Heart left ventricle (tissue), 16 donors: ENCODE measurements around the gene LPO. TPM values are rescaled to one million over a fixed set of nuclear protein-coding genes. Genes with fewer than 3 reads are reported as not detected.

Experiments
- ATAC-seq, 4 donors: fragments of 200-7000 bp; cut with Tn5 transposase; one replicate each; pipeline ENCODE4 v1.9.1; 2020 to 2022; ENCODE audit warnings: moderate library complexity in 4 of 4, mild to moderate bottlenecking in 3 of 4, moderate number of reproducible peaks in 1 of 4
- DNase-seq, 5 donors: peaks; one replicate each; pipeline ENCODE4 v3.0.0-alpha.2; 2020
- H3K27ac ChIP-seq, 12 donors: fragments of 200-600 bp; sonication (generic) in 4 of 12; one replicate each; pipeline versions ENCODE4 v1.5.0 to v1.8.0; 2016 to 2022; ENCODE audit warnings: mild to moderate bottlenecking in 2 of 12
- H3K27me3 ChIP-seq, 9 donors: fragments of 200-600 bp; sonication (generic) in 2 of 9; one replicate each; pipeline versions ENCODE4 v1.5.1 to v1.8.0; 2016 to 2022; ENCODE audit warnings: mild to moderate bottlenecking in 3 of 9
- H3K36me3 ChIP-seq, 9 donors: fragments of 200-600 bp; sonication (generic) in 2 of 9; one replicate each; pipeline versions ENCODE4 v1.5.0 to v1.8.0; 2018 to 2022; ENCODE audit warnings: mild to moderate bottlenecking in 2 of 9
- H3K4me1 ChIP-seq, 12 donors: fragments of 200-600 bp; sonication (generic) in 4 of 12; one replicate each; pipeline versions ENCODE4 v1.5.0 to v1.8.0; 2016 to 2022; ENCODE audit warnings: mild to moderate bottlenecking in 3 of 12
- H3K4me3 ChIP-seq, 12 donors: fragments of 200-600 bp; sonication (generic) in 4 of 12; one replicate each; pipeline versions ENCODE4 v1.5.0 to v1.8.0; 2017 to 2022; ENCODE audit warnings: mild to moderate bottlenecking in 9 of 12, moderate library complexity in 4 of 12
- H3K9me3 ChIP-seq, 12 donors: fragments of 200-600 bp; sonication (generic) in 4 of 12; one replicate each; pipeline versions ENCODE4 v1.5.0 to v1.8.0; 2016 to 2022; ENCODE audit warnings: mild to moderate bottlenecking in 1 of 12
- CTCF ChIP-seq, 12 donors: fragments of 200-600 bp; sonication (generic) in 4 of 12; IDR thresholded peaks; one replicate each; pipeline versions ENCODE4 v1.5.0 to v1.8.0; 2018 to 2022; ENCODE audit warnings: antibody characterized with exemption in 12 of 12, mild to moderate bottlenecking in 5 of 12
- POLR2A ChIP-seq, 2 donors: fragments of 450-650 bp; IDR thresholded peaks; one replicate each; pipeline ENCODE4 v1.6.1; 2017; ENCODE audit warnings: antibody characterized with exemption in 2 of 2, mild to moderate bottlenecking in 2 of 2, moderate library complexity in 2 of 2
- WGBS, 4 donors: extraction: QIAGEN DNeasy Blood & Tissue Kit in 2 of 4; methylation state at CpG; one replicate each; pipeline versions ENCODE4 v1.1.5 to v1.1.7; 2013 to 2018; 5-methylcytosine and 5-hydroxymethylcytosine counted together
- intact Hi-C, 10 donors: fragments of 100-400 bp; cut with DNase I; formaldehyde crosslinking; loops; one replicate each; pipeline versions ENCODE4 v1.11.1 to v1.14.2; 2022
- polyA plus RNA-seq, 2 donors: library from polyadenylated mRNA; stranded (reverse); fragments of 200-250 nt; gene quantifications; one replicate each; pipeline ENCODE4 v1.2.3, GENCODE V29; 2013
- total RNA-seq, 9 donors: library from RNA; depleted of rRNA in 2 of 9; stranded (reverse); fragments of >200 nt in 2 of 9; fragmentation: NEBNext Ultra II Directional in 3 of 9; extraction: Animal tissue kit (Norgen Biotek cat#: 25700) in 3 of 9; gene quantifications; one replicate each; pipeline versions ENCODE4 v1.1.0 to v1.2.4, GENCODE V29; 2016 to 2023
- donor health status: ischemic (EF 13 %, LVEDD 7.1; RV severe dilation, severe dysfunction).
- donor health status: healthy with polysubstance abuse.
- donor health status: DM: no; HTN: yes; CAD: no.
- donor health status: DM: no; HTN: no; CAD: no.
- donor health status: ischemic (EF 25% LVEDD 6.9; RV normal size, moderate dysfunction).
- donor health status: ischemic (EF 25% LVEDD 5.7; RV mildly dilated, moderate dysfunction).
- donor health status: healthy.
- donor health status: DM: yes; HTN: yes; CAD: no.
- donor health status: ischemic (EF 35%, LVEDD 5.7; RV mildly dilated, moderate dysfunction).
- donor health status: nonischemic (EF 11% LVEDD 7.7; RV severe dilation, severe dysfunction).
- donor health status: DM: yes; HTN: yes; CAD: no.
- donor health status: PGD.
- donor health status: ischemic (EF 29% LVEDD 5.4; RV normal size, mild dysfunction).
- donor health status: nonischemic (EF 23%, LVEDD 6.1; RV moderate dilation, normal function).

The LPO gene
- total and polyA plus RNA-seq, 11 donors: not detected

GRCh38 chr17:58219007-58219788, 19.2 kb upstream of the LPO start, which contains the start of gene MKS1:
Gene MKS1, minus strand, starts transcription at chr17:58219255. Its CDS starts 25 bp downstream, at chr17:58219230.
- intact Hi-C loops: loop anchor here in 1 of 10 donors (2.0 kb wide), 1 partner anchor 326 kb away; no protein-coding TSS in a partner anchor

GRCh38 chr17:58219789-58220183, 18.6 kb upstream of the LPO start:
- no peaks in the 10 kb centered on the region for H3K9me3 ChIP-seq
- H3K36me3 ChIP-seq: peaks cover 0 to 23% (median 13%) of the 10 kb centered on the region in 9 donors
- H3K4me3 ChIP-seq: peak overlapping the region in 10 of 12 donors; percentile 54 to 93 (median 79)
- no peak for DNase-seq
- intact Hi-C loops: loop anchor here in 1 of 10 donors (2.0 kb wide), 1 partner anchor 327 kb away; no protein-coding TSS in a partner anchor
- peaks cover 0 to 14% (median 6%) of the 10 kb centered on the region in 12 donors for H3K4me1 ChIP-seq
- WGBS, 4 donors: 50 to 70% (median 53%) methylated on average over 7 of the region's 7 CpGs
- H3K27me3 ChIP-seq: peaks cover 0 to 11% (median 0%) of the 10 kb centered on the region in 9 donors
- H3K27ac ChIP-seq: peak overlapping the region in 7 of 12 donors; percentile 63 to 84 (median 76)
- no peak for TF ChIP-seq POLR2A (IDR thresholded peaks at IDR 0.05)
- no peak for TF ChIP-seq CTCF (IDR thresholded peaks at IDR 0.05)
- no peak for ATAC-seq

More at GRCh38 chr17:58219007-58219788, 19.2 kb upstream of the LPO start, which contains the start of gene MKS1:
- Histone ChIP-seq H3K27ac (peak within 1 kb of the TSS in 11 of 12 donors; percentile 61 to 84 (median 76)), H3K9me3 (no peaks in the 10 kb centered on the region), H3K4me3 (peak within 1 kb of the TSS; percentile 54 to 93 (median 78)), H3K4me1 (peaks cover 0 to 14% (median 6%) of the 10 kb centered on the region in 12 donors), H3K27me3 (peaks cover 0 to 11% (median 0%) of the 10 kb centered on the region in 9 donors), H3K36me3 (peaks cover 0 to 29% (median 19%) of the 10 kb centered on the region in 9 donors)
- peak in 1 of 2 donors; percentile 79 for TF ChIP-seq POLR2A (IDR thresholded peaks at IDR 0.05)
- peak; percentile 36 to 88 (median 70) for TF ChIP-seq CTCF (IDR thresholded peaks at IDR 0.05)
- ATAC-seq: peak; percentile 98 to 100 (median 100)
- 2 to 6% (median 3%) methylated on average over 40 to 56 of the region's 56 CpGs for WGBS, 4 donors
- DNase-seq: peak; percentile 93 to 98 (median 95)

- no peak for DNase-seq
- no peaks in the 10 kb centered on the region for H3K36me3 ChIP-seq
- intact Hi-C loops: no loop called here
- 39 to 45% (median 41%) methylated on average over 1 of the region's 1 CpG for WGBS, 4 donors
- H3K27me3 ChIP-seq: peaks cover 0 to 11% (median 0%) of the 10 kb centered on the region in 9 donors
- H3K27ac ChIP-seq: no peak overlapping the region
- H3K4me3 ChIP-seq: no peak overlapping the region
- TF ChIP-seq POLR2A (IDR thresholded peaks at IDR 0.05): no peak
- no peak for TF ChIP-seq CTCF (IDR thresholded peaks at IDR 0.05)
- H3K4me1 ChIP-seq: peaks cover 0 to 9% (median 5%) of the 10 kb centered on the region in 12 donors
- no peak for ATAC-seq
- H3K9me3 ChIP-seq: no peaks in the 10 kb centered on the region
Measured at GRCh38 chr17:58224315-58224714, 14.1 kb upstream of the LPO start.

- 75 to 86% (median 80%) methylated on average over 3 of the region's 3 CpGs for WGBS, 4 donors
- DNase-seq (no peak), ATAC-seq (peak in 1 of 4 donors; percentile 24)
- no peak overlapping the region for H3K27ac ChIP-seq
- H3K27me3 ChIP-seq: peaks cover 0 to 27% (median 0%) of the 10 kb centered on the region in 9 donors
- no peaks in the 10 kb centered on the region for H3K9me3 ChIP-seq
- TF ChIP-seq CTCF (IDR thresholded peaks at IDR 0.05) (no peak), POLR2A (IDR thresholded peaks at IDR 0.05) (no peak)
- H3K36me3 ChIP-seq: no peaks in the 10 kb centered on the region
- H3K4me3 ChIP-seq: no peak overlapping the region
- intact Hi-C loops: no loop called here
- peaks cover 0 to 11% (median 0%) of the 10 kb centered on the region in 12 donors for H3K4me1 ChIP-seq
Measured at GRCh38 chr17:58227733-58228132, 10.7 kb upstream of the LPO start.
